ENCODE results near the gene TERC.

The TERC gene

DNA sequence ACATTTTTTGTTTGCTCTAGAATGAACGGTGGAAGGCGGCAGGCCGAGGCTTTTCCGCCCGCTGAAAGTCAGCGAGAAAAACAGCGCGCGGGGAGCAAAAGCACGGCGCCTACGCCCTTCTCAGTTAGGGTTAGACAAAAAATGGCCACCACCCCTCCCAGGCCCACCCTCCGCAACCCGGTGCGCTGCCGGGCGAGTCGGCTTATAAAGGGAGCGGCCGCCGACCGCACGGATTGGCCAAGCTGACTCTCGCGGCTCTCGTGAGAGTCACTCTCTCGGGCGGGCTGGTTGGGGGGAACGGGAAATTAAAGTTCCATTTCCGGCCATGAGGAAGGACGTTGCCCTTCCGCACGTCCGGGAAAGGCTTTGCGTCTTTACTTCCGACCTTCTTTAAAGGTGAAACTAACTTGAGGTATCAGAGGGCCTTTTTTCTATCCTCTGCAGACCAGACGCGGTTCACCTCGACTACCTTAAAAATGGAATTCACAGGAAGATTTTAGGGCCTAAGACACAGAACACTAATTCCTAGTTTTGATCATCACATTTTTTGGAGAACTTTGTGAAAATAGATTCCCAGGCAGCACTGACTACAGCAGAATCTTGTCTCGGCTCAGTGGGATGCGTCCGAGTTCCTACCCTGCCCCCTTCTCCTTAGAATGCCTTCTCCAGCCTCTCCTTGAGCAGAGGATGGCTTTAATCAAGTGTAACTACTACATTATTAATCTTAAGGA lies at the start of gene TERC:
TSS of gene TERC (minus strand) at position 179 of the 731 bp plus-strand sequence.
- peak within 1 kb of the TSS; percentile 93 for H3K27ac ChIP-seq
- H3K9me3 ChIP-seq: no peaks in the 10 kb centered on the region
- 0 out of 2 replicates have a peak, but pooled peaks cover 11% of the 10 kb centered on the region for H3K4me1 ChIP-seq
- H4K20me1 ChIP-seq: no peaks in the 10 kb centered on the region
- peak within 1 kb of the TSS; percentile 92 for H3K4me2 ChIP-seq
- H3K4me3 ChIP-seq: peak within 1 kb of the TSS; percentile 84
- peaks cover 25% of the 10 kb centered on the region; the same call in 1 of the 2 replicates for H3K27me3 ChIP-seq
- no peaks in the 10 kb centered on the region for H3K36me3 ChIP-seq
- TF ChIP-seq Cebpa-rat (IDR thresholded peaks at IDR 0.05): no peak
- peak within 1 kb of the TSS; percentile 90 for H3K9ac ChIP-seq

DNA sequence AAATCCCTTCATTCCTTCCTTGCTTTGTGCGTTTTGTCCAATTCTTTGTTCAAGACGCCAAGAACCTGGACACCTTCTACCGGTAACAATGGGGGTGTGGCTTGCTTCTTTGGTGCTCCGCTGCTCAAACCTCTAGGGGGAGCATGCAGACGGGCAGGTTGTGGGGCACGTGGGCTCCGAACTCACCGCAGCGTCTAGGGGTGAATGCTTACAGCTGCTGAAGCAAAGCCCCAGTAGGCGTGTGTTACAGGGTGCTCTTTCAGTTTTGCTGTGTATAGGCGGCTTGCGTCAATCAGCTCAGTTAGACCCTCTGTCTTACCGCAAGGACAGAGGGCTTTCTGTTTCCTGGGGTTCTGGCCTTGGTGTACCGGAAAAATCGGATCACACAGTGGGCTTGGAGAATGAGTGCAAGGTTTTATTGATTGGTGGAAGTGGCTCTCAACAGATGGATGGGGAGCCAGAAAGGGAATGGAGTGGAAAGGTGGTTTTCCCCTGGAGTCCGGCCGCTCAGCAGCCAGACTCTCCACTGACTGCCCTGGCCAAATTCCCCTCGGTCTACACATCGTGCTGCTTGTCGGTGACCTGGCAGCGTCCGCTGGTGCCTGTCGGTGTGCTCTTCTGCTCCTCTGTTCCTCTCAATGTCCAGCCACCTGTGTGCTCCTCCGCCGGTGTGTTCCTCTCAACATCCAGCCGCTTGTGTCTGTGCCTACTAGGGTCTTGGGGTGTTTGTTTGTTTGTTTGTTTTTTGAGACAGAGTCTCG lies 49.1 kb upstream of the TERC start:
- no peak for TF ChIP-seq Cebpa-rat (IDR thresholded peaks at IDR 0.05)
- Histone ChIP-seq H3K9me3 (peaks cover 13% of the 10 kb centered on the region), H3K36me3 (no peaks in the 10 kb centered on the region), H3K4me2 (peak overlapping the region; percentile 93), H3K27ac (peak overlapping the region; percentile 67), H3K27me3 (no peaks in the 10 kb centered on the region), H3K4me3 (peak overlapping the region; percentile 88), H3K9ac (peak overlapping the region; percentile 84), H4K20me1 (no peaks in the 10 kb centered on the region), H3K4me1 (peaks cover 30% of the 10 kb centered on the region)

DNA sequence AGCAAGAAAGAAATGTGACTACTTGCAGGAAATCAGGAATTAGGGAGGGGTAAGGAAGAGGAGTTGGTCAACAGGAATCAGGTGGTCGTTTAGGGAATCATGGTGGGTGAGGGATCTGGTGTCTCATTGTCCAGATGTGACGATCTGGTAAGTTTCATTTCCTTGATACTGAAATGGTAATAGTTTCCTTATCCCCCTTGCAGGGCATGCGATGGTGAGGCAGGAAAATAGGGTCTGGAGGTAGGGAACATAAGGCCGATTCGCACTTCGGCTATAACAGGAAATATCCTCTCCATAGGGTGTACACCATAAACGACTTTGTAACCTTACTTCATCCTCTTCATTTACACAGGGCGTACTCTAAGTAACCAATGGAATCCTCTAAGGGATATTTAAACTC lies 48.4 kb upstream of the TERC start:
- Histone ChIP-seq H3K27ac (peak overlapping the region; percentile 67), H3K9me3 (peaks cover 13% of the 10 kb centered on the region), H3K4me2 (peak overlapping the region; percentile 93), H3K4me3 (peak overlapping the region; percentile 88), H3K27me3 (no peaks in the 10 kb centered on the region), H4K20me1 (no peaks in the 10 kb centered on the region), H3K36me3 (no peaks in the 10 kb centered on the region; the same call in 1 of the 2 replicates), H3K4me1 (peaks cover 30% of the 10 kb centered on the region), H3K9ac (peak overlapping the region; percentile 84)
- TF ChIP-seq Cebpa-rat (IDR thresholded peaks at IDR 0.05): no peak

DNA sequence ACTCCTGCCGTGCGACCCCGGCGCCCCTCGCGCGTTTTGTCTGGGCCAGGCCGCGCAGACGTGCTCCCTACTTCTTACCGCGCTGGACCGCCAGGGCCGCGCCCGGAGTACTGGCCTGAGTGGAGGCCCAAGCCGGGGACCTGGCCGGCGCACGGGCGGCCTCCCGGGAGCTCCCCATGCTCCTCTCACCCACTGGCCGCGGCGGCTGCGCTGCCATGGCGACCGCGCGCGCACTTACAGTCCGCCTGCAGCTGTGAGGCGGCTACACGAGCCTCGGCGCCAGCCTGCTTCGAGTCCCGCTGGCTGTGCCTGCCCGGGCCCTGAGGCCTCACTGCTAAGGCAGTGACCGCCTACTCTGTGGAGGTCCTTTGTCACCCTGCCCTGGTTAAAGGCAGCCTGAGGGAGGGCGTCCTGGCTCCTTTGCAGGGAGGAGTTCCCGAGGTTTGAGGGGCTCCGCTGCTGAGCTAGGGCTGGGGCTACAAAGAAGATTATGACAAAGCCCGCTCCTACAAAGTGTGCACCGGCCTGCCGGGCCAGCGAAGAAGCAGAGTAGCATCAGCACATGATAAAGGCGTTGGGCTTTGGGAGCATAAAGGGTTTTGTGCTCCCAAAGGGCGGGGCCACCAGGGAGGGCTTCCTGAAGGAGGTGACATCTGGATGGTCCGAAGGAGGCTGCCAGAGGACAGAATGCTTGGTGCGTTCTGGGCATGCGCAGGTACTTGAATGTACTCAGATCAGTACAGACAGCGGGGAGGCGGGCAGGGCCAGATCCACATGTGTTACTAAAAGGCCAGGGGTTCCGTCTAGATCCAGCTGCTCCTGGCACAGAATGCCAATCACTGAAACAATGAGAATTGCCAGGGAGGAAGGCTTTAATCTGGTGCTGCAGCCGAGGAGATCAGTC lies 47.7 kb upstream of the TERC start, which contains the start of the genes LRRC34 and LRRIQ4:
TSS of gene LRRC34 (minus strand) at position 573 of the 904 bp plus-strand sequence. CDS start at position 217, 356 bp downstream.
TSS of gene LRRIQ4 (plus strand) at position 539 of the 904 bp plus-strand sequence. CDS start 9,052 bp downstream, outside the sequence.
- H3K4me3 ChIP-seq: peak within 1 kb of the TSS; percentile 88
- TF ChIP-seq Cebpa-rat (IDR thresholded peaks at IDR 0.05): no peak
- no peaks in the 10 kb centered on the region for H4K20me1 ChIP-seq
- peaks cover 30% of the 10 kb centered on the region for H3K4me1 ChIP-seq
- H3K27ac ChIP-seq: peak within 1 kb of the TSS; percentile 86
- peaks cover 5% of the 10 kb centered on the region; the same call in 1 of the 2 replicates for H3K36me3 ChIP-seq
- peak within 1 kb of the TSS; percentile 84 for H3K9ac ChIP-seq
- peaks cover 13% of the 10 kb centered on the region for H3K9me3 ChIP-seq
- H3K27me3 ChIP-seq: no peaks in the 10 kb centered on the region
- H3K4me2 ChIP-seq: peak within 1 kb of the TSS; percentile 93

DNA sequence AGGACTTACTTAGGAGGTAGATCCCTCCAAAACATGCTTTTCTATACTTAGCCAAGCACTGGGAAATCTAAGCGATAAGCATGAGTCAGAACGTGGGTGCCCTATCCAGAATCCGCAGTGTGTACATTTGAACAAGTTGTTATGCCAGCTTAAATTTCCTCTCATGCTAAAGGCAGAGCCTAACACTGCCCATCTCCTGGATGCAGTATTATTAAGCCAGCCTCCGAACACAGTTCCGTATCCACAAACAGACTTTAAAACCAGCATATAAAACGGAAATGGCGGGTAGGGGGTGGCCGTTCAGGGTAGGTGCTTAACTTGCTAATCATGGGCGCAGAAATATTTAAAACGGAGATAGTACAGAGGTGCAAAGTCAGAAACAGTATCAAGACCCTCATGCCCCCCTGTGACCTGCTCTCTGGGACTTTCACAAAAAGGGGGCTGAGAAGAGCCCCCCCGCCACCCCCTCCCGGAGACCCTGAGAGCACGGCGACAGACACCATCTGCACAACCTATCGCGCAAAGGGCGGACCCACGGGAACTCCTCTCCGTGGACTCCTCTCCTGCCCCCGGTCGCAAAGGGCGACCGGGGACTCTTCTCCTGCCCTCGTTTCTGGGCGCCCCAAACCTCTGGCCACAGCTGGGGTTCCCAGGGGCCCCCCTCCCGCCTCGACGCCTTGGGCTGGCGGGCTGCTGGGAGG lies 46.9 kb upstream of the TERC start:
- Histone ChIP-seq H4K20me1 (no peaks in the 10 kb centered on the region), H3K4me2 (peak overlapping the region; percentile 93), H3K27ac (peak overlapping the region; percentile 86), H3K4me1 (peaks cover 30% of the 10 kb centered on the region), H3K36me3 (peaks cover 8% of the 10 kb centered on the region; the same call in 1 of the 2 replicates), H3K9ac (peak overlapping the region; percentile 84), H3K9me3 (peaks cover 13% of the 10 kb centered on the region), H3K27me3 (no peaks in the 10 kb centered on the region), H3K4me3 (peak overlapping the region; percentile 88)
- no peak for TF ChIP-seq Cebpa-rat (IDR thresholded peaks at IDR 0.05)

DNA sequence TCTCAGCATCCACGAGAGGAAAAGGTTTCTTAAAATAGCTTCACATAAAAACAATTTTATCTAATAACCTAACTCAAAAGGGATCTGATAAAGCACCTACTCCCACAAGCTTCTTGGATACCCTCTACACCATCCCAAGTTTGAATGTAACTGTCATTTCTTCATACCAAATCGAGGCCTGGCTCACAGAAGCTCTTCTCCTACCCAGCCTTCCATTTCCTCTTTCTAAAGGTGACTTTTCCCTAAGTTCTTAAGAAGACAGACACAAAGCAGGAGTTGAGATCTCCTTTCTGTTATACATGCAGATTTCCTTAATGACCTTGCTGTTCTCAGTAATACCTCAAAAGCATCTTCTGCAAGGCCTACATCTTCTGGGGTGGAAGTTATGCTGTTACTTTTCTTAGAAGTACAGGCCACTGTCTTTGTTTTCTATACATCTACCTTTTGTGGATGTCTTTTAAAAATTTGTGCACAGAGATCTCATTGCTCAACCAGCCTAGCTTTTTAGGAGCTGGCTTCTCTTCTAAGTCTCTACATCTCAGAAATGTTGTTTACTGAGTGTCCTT lies 44.5 kb upstream of the TERC start:
- H3K27ac ChIP-seq: no peak overlapping the region
- no peak overlapping the region for H3K4me2 ChIP-seq

DNA sequence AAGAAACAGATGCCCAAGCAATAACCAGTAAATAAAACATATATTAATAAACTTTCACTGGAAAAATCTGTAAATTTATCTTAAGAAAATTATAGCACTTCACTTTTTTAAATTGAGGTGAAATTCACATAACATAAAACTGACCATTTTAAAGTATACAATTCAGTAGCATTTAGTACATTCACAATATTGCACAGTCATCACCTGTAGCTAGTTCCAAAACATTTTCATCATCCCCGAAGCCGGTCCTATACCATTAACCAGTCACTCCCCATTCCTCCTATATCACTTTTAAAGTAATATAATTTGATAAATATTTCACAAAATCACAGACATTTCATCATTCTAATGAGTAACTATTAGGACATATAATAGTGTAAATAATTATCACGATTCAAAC lies 39.8 kb upstream of the TERC start:
- TF ChIP-seq Cebpa-rat (IDR thresholded peaks at IDR 0.05): no peak
- H3K9me3 ChIP-seq: no peaks in the 10 kb centered on the region
- H3K4me2 ChIP-seq: no peak overlapping the region
- no peaks in the 10 kb centered on the region for H3K4me1 ChIP-seq
- no peak overlapping the region for H3K27ac ChIP-seq
- no peak overlapping the region for H3K9ac ChIP-seq
- H3K27me3 ChIP-seq: no peaks in the 10 kb centered on the region
- no peak overlapping the region for H3K4me3 ChIP-seq
- H3K36me3 ChIP-seq: peaks cover 51% of the 10 kb centered on the region
- no peaks in the 10 kb centered on the region for H4K20me1 ChIP-seq

More for the DNA sequence above, 44.5 kb upstream of the TERC start:
- H3K9ac ChIP-seq: no peak overlapping the region
- H3K27me3 ChIP-seq: no peaks in the 10 kb centered on the region
- peaks cover 10% of the 10 kb centered on the region; the same call in 1 of the 2 replicates for H3K36me3 ChIP-seq
- H4K20me1 ChIP-seq: no peaks in the 10 kb centered on the region
- H3K9me3 ChIP-seq: no peaks in the 10 kb centered on the region
- H3K4me1 ChIP-seq: peaks cover 27% of the 10 kb centered on the region
- no peak for TF ChIP-seq Cebpa-rat (IDR thresholded peaks at IDR 0.05)
- no peak overlapping the region for H3K4me3 ChIP-seq

DNA sequence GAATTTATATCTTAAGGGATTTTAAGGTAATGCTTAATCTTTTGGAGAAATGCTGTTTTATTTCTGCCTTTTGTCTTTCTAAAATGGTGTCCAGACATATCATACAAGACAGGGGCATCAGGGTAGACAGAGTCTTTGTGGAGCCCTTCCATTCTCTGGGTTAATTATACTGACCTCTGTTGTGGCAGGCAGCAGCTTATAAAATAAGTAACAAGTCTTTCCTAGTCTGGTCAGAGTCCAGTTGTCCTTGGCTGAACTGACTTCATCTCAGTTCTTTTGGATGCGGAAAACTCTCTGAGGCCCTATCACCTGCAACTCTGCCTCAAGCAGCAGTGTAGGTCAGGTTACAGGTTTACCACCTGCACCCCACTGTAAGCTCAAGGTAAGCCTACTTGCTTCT lies 27.5 kb upstream of the TERC start:
- H4K20me1 ChIP-seq: no peaks in the 10 kb centered on the region
- H3K9me3 ChIP-seq: no peaks in the 10 kb centered on the region
- H3K27ac ChIP-seq: no peak overlapping the region
- no peaks in the 10 kb centered on the region for H3K27me3 ChIP-seq
- H3K36me3 ChIP-seq: peaks cover 40% of the 10 kb centered on the region
- no peak overlapping the region for H3K4me3 ChIP-seq
- H3K4me1 ChIP-seq: no peaks in the 10 kb centered on the region
- TF ChIP-seq Cebpa-rat (IDR thresholded peaks at IDR 0.05): no peak
- H3K4me2 ChIP-seq: no peak overlapping the region
- H3K9ac ChIP-seq: no peak overlapping the region

Data from BLaER1 (cell line).